ENCODE results near the gene A3GALT2.

- no peak for TF ChIP-seq CTCF (IDR thresholded peaks at IDR 0.05)
- TF ChIP-seq POLR2A (IDR thresholded peaks at IDR 0.05), result no peak
These were observed 31.1 kb downstream of the A3GALT2 start for GRCh38 chr1:33289858-33290154.

Measured in uterus (tissue), 2 donors.